Hepatocyte (in vitro differentiated cells): ENCODE data around the gene WDR26. TPM values are rescaled to one million over a fixed set of nuclear protein-coding genes. Genes with fewer than 3 reads are reported as not detected.
A peak's percentile ranks its signal among the peaks of the same experiment; 100 is the strongest.

Experiments
- DNase-seq: peaks from one replicate; pipeline ENCODE4 v3.0.0-alpha.2; 2016; ENCODE audit warnings: low spot score
- H2AFZ ChIP-seq: fragments of 200-600 bp; sonication (generic); 2 replicates; pipeline ENCODE4 v1.6.0; 2016; ENCODE audit warnings: antibody characterized with exemption, mild to moderate bottlenecking
- H3K27ac ChIP-seq: fragments of 200-600 bp; sonication (generic); 2 replicates; pipeline ENCODE4 v1.5.1; 2016; ENCODE audit warnings: mild to moderate bottlenecking
- H3K27me3 ChIP-seq: fragments of 200-600 bp; sonication (generic); 2 replicates; pipeline ENCODE4 v1.6.1; 2016
- H3K36me3 ChIP-seq: fragments of 200-600 bp; sonication (generic); replicated peaks from 2 replicates; pipeline ENCODE4 v1.5.1; 2016; ENCODE audit warnings: low read depth; ENCODE audit not compliant: insufficient read depth
- H3K4me1 ChIP-seq: fragments of 200-600 bp; sonication (generic); 2 replicates; pipeline ENCODE4 v1.5.1; 2016; ENCODE audit warnings: mild to moderate bottlenecking, moderate library complexity; ENCODE audit not compliant: insufficient read depth
- H3K4me2 ChIP-seq: fragments of 200-600 bp; sonication (generic); 2 replicates; pipeline ENCODE4 v1.6.0; 2016
- H3K4me3 ChIP-seq: fragments of 200-600 bp; sonication (generic); 2 replicates; pipeline ENCODE4 v1.5.1; 2016; ENCODE audit warnings: mild to moderate bottlenecking
- H3K79me2 ChIP-seq: fragments of 200-600 bp; sonication (generic); 2 replicates; pipeline ENCODE4 v1.6.0; 2017; ENCODE audit warnings: mild to moderate bottlenecking
- H3K9me2 ChIP-seq: fragments of 200-600 bp; sonication (generic); replicated peaks from 2 replicates; pipeline ENCODE4 v1.6.0; 2017; ENCODE audit warnings: mild to moderate bottlenecking; ENCODE audit not compliant: insufficient read depth
- H3K9me3 ChIP-seq: fragments of 200-600 bp; sonication (generic); 2 replicates; pipeline ENCODE4 v1.5.1; 2016; ENCODE audit warnings: low read depth, mild to moderate bottlenecking
- H4K20me1 ChIP-seq: fragments of 200-600 bp; sonication (generic); 2 replicates; pipeline ENCODE4 v1.6.0; 2016; ENCODE audit warnings: mild to moderate bottlenecking; ENCODE audit not compliant: insufficient read depth, poor library complexity, severe bottlenecking
- EZH2 ChIP-seq: fragments of 200-600 bp; sonication (generic); IDR thresholded peaks from 2 replicates; pipeline ENCODE4 v1.6.1; 2016; ENCODE audit warnings: antibody characterized with exemption, mild to moderate bottlenecking, borderline replicate concordance
- WGBS: methylation state at CpG from one replicate; pipeline ENCODE4 v1.1.6; 2016; ENCODE audit warnings: low lambda C conversion rate; ENCODE audit errors: missing lambda C conversion rate; 5-methylcytosine and 5-hydroxymethylcytosine counted together
- microRNA-seq: library from miRNA; unstranded; fragments of <30 nt; microRNA quantifications from one replicate; pipeline ENCODE4, GENCODE V29; 2017
- polyA plus RNA-seq: library from polyadenylated mRNA; unstranded; fragments of >200 nt; fragmentation: Nextera tagmentation; extraction: Ambion mirVana; gene quantifications from 2 replicates; pipeline ENCODE4 v1.2.1, GENCODE V29; 2016
- small RNA-seq: library from RNA; depleted of rRNA; stranded (forward); fragments of <200 nt; gene quantifications from one replicate; pipeline ENCODE3, GENCODE V24; 2014
- total RNA-seq: library from RNA; depleted of rRNA; stranded (reverse); fragments of >200 nt; gene quantifications from 2 replicates; pipeline ENCODE4 v1.2.3, GENCODE V29; 2014

Gene WDR26
- total and polyA plus RNA-seq, 2 experiments from 2014 or later, result 9.4 to 72.1 TPM

DNA sequence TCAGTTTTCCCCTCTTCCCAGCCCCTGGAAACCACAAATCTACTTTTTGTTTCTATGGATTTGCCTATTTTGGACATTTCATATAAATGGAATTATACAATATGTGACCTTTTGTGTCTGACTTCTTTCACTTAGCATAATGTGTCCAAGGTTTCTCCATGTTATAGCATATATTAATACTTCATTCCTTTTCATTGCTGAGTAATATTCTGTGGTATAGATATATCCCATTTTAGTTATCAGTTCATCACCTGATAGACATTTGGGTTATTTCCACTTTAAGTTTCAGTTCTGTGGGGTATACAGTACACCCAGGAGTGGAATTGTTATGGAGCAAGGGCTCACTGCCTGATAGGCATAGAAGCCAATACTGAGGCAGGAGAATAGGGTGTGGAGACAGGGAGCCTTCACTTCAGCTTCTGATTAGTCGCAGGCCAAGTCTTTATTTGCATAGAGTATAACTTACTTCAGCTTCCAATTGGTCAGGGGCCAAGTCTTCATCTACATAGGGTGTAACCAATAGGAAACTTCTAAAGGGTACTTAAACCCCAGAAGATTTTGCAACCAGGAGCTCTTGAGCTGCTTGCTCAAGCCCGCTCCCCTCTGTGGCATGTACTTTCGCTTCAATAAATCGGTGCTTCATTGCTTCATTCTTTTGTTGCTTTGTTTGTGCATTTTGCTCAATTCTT is 96.3 kb downstream of the WDR26 start:
- H2AFZ ChIP-seq, result no peak overlapping the region
- no peak overlapping the region for H3K4me3 ChIP-seq
- H3K27me3 ChIP-seq, result no peaks in the 10 kb centered on the region
- WGBS, result 86% methylated on average over 4 of the region's 4 CpGs
- H3K4me2 ChIP-seq, result no peak overlapping the region
- H3K79me2 ChIP-seq, result no peaks in the 10 kb centered on the region
- no peak overlapping the region for H3K27ac ChIP-seq
- no peaks in the 10 kb centered on the region for H3K36me3 ChIP-seq
- no peaks in the 10 kb centered on the region for H3K4me1 ChIP-seq
- H4K20me1 ChIP-seq, result no peaks in the 10 kb centered on the region
- no peaks in the 10 kb centered on the region for H3K9me2 ChIP-seq
- no peak for TF ChIP-seq EZH2
- DNase-seq, result no peak
- no peaks in the 10 kb centered on the region for H3K9me3 ChIP-seq

Small RNA genes lying within 50 kb of the gene (microRNA-seq; reads per million reads assigned to microRNA genes)
- gene MIR4742, result 7.2 reads per million, percentile 18 among the genes with 10 or more reads in this experiment

Small RNA genes lying within 50 kb of the gene (small RNA-seq; reads per million reads assigned to genes)
- 0.25 reads per million for gene MIR4742

Other genes starting within 250 kb of the WDR26 start
- gene NVL, start 104.6 kb downstream of the WDR26 start, total RNA-seq, result 28.9 and 34.7 TPM in 2 replicates
- 15.9 and 16.5 TPM in 2 replicates for gene NVL, start 104.6 kb downstream of the WDR26 start, polyA plus RNA-seq
- gene CNIH4, start 77.9 kb downstream of the WDR26 start, total RNA-seq, result 62.7 and 76.2 TPM in 2 replicates
- 96.6 and 106 TPM in 2 replicates for gene CNIH4, start 77.9 kb downstream of the WDR26 start, polyA plus RNA-seq
- 2.8 and 9.6 TPM in 2 replicates for gene CNIH3, start 181.5 kb upstream of the WDR26 start, total RNA-seq
- gene CNIH3, start 181.5 kb upstream of the WDR26 start, polyA plus RNA-seq, result 2.1 and 3.5 TPM in 2 replicates